ENCODE data around the gene RPS2. TPM values are rescaled to one million over a fixed set of nuclear protein-coding genes. Genes with fewer than 3 reads are reported as not detected.

The RPS2 gene
- total and polyA plus RNA-seq, 2 of the 8 experiments (the other 6 are each of a cell fraction or from before 2014, with no cell fraction given): 4,042 to 16,783 TPM

DNA sequence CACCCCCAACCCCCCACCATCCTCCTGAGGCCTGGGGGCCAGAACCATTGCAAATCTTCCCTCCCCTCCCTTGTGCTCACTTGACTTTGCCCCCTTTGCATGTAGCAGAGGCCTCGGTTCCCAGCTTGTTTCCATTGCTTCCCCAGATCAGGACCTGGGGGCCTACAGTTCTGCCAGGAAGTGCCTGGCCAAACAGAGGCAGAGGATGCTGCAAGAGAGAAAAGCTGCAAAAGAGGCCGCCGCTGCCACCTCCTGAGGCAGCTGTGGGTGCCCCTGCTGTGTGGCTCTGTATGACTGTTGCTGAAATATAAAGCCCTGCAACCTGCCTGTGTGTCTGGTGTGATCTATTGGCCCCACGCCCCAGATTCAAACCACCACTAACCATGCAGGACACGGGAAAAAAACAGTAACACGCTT, 3.0 kb downstream of the RPS2 start:
- Histone ChIP-seq H3K79me1 (ENCODE audit: low read depth, low read length) (peaks cover 11% of the 10 kb centered on the region), H3K18ac (ENCODE audit: extremely low read depth, low read length) (no peak overlapping the region), H3K14ac (ENCODE audit: insufficient read length) (no peak overlapping the region), H4K5ac (ENCODE audit: insufficient read length, low read depth, low read length) (no peak overlapping the region), H3K56ac (replicated peaks; ENCODE audit: insufficient read length, low read depth, low read length) (no peak overlapping the region), H2BK15ac (ENCODE audit: low read length) (no peak overlapping the region), H2AK5ac (ENCODE audit: low read depth, low read length) (no peak overlapping the region), H2BK120ac (replicated peaks; ENCODE audit: low read depth, low read length) (no peak overlapping the region), H4K20me1 (replicated peaks in 1 of 2; ENCODE audit: control insufficient read depth in 1 of 2, insufficient read depth in 2 of 2, low read length in 2 of 2) (peaks cover 12 to 17% of the 10 kb centered on the region in 2 experiments), H3K27ac (ENCODE audit: low read depth, low read length) (0 out of 2 replicates have a peak overlapping the region, but pooled peaks have one; percentile 30), H3K36me3 (ENCODE audit: control insufficient read depth in 2 of 4, insufficient read depth in 4 of 4, low read length in 3 of 4) (peaks cover 17 to 34% (median 28%) of the 10 kb centered on the region in 4 experiments), H3K23ac (ENCODE audit: insufficient read length) (no peak overlapping the region), H2AFZ (ENCODE audit: low read length) (no peak overlapping the region), H4K8ac (ENCODE audit: extremely low read depth, insufficient read depth, low read length) (no peak overlapping the region), H3K9me3 (ENCODE audit: insufficient read depth in 2 of 2, low read depth in 1 of 2, low read length in 1 of 2) (no peaks in the 10 kb centered on the region), H2BK20ac (ENCODE audit: low read length) (no peak overlapping the region), H3K4me3 (ENCODE audit: extremely low read depth in 1 of 4, insufficient read depth in 2 of 4, low read depth in 3 of 4, low read length in 4 of 4) (0 out of 8 replicates have a peak overlapping the region, but pooled peaks of 1 of the 4 experiments have one; percentile 3), H3K4ac (replicated peaks; ENCODE audit: insufficient read length, low read depth, low read length) (no peak overlapping the region), H4K91ac (replicated peaks; ENCODE audit: insufficient read length, low read length) (no peak overlapping the region), H3K9ac (replicated peaks in 1 of 4; ENCODE audit: extremely low read depth in 1 of 4, low read depth in 3 of 4, low read length in 3 of 4) (no peak overlapping the region; a peak in 2 of 7 replicates), H3K4me1 (replicated peaks in 1 of 4; ENCODE audit: control insufficient read depth in 3 of 4, insufficient read depth in 4 of 4, low read length in 3 of 4) (peaks cover 0 to 22% (median 5%) of the 10 kb centered on the region in 4 experiments; a peak in 5 of 7 replicates), H3K27me3 (replicated peaks in 1 of 4; ENCODE audit: control insufficient read depth in 3 of 4, extremely low read depth in 1 of 4, insufficient read depth in 3 of 4, low read length in 3 of 4) (peaks cover 0 to 2% (median 0%) of the 10 kb centered on the region in 4 experiments; a peak in 3 of 7 replicates), H3K79me2 (ENCODE audit: control insufficient read depth in 1 of 2, insufficient read depth in 2 of 2, low read length in 2 of 2) (peaks cover 10 to 38% of the 10 kb centered on the region in 2 experiments), H2BK5ac (ENCODE audit: low read depth, low read length) (no peak overlapping the region; the same call in 1 of the 2 replicates), H3K4me2 (ENCODE audit: insufficient read depth in 1 of 2, low read depth in 2 of 2, low read length in 2 of 2) (peak overlapping the region in 1 of 2 experiments; percentile 99; a peak in 2 of 4 replicates), H2BK12ac (ENCODE audit: low read depth, low read length) (no peak overlapping the region), H3K23me2 (ENCODE audit: low read depth, low read length) (peaks cover 19% of the 10 kb centered on the region)
- CTCF ChIA-PET (ENCODE audit: partially characterized antibody): interaction anchor here (0.9 to 1.2 kb wide), 2 partner anchors 16 to 69 kb away, joined by 3 to 4 read pairs; no protein-coding TSS in a partner anchor
- FAIRE-seq: no peak
- DNase-seq (ENCODE audit: low read depth in 1 of 2, low spot score in 2 of 2): no peak
- POLR2A ChIA-PET (ENCODE audit: partially characterized antibody): interaction anchor here (0.6 to 19.8 kb wide), 22 partner anchors 8 to 193 kb away, joined by 3 to 736 read pairs (median 6); partner anchors contain the start of genes EME2, FAHD1, GFER and HAGH
- 0 out of 3 replicates have a peak, but pooled peaks of 1 of the 2 experiments have one; percentile 2 for TF ChIP-seq POLR2A (IDR thresholded peaks at IDR 0.05; ENCODE audit: control extremely low read depth in 1 of 2, low read depth in 2 of 2, low read length in 2 of 2)
- TF ChIP-seq SIN3A (conservative IDR thresholded peaks at IDR 0.05 in 1 of 2, IDR thresholded peaks at IDR 0.05 in 1 of 2; ENCODE audit: low read depth in 1 of 2, low read length in 2 of 2): 0 out of 4 replicates have a peak, but pooled peaks of 1 of the 2 experiments have one; percentile 19
- no peak for TF ChIP-seq HDAC6 (IDR thresholded peaks at IDR 0.05; ENCODE audit: low read depth, low read length)
- TF ChIP-seq NANOG (IDR thresholded peaks at IDR 0.05; ENCODE audit: insufficient read depth, low read depth, low read length, poor library complexity, severe bottlenecking): no peak
- TF ChIP-seq POLR2AphosphoS5 (IDR thresholded peaks at IDR 0.05; ENCODE audit: low read depth, low read length): peak; percentile 17
- TF ChIP-seq SUZ12 (IDR thresholded peaks at IDR 0.05; ENCODE audit: low read length): no peak
- TF ChIP-seq RAD21 (IDR thresholded peaks at IDR 0.05 in 1 of 2, conservative IDR thresholded peaks at IDR 0.05 in 1 of 2; ENCODE audit: low read depth in 2 of 2, low read length in 2 of 2): no peak
- TF ChIP-seq KDM5A (IDR thresholded peaks at IDR 0.05; ENCODE audit: low read length): no peak
- TF ChIP-seq CHD2 (IDR thresholded peaks at IDR 0.05; ENCODE audit: low read length): 0 out of 2 replicates have a peak, but pooled peaks have one; percentile 1
- WGBS, 2 experiments (ENCODE audit: extremely low coverage in 1 of 2, insufficient coverage in 1 of 2, insufficient read length in 1 of 2, insufficient replicate concordance in 2 of 2, low coverage in 1 of 2, low lambda C conversion rate in 2 of 2, missing lambda C conversion rate in 1 of 2): 69% methylated on average over 6 of the region's 6 CpGs; no CpG with 5 or more reads in 1 of the 2 experiments

Measured in H1 (cell line).